Nephron progenitor cell (in vitro differentiated cells): ENCODE results near the gene TIGD7.
"Not testable (repeated sequence)": the region's sequence is repeated elsewhere in the genome, so short reads cannot be mapped to it uniquely, and the experiment has no call there.

ENCODE experiments used
- DNase-seq: peaks from one replicate; pipeline ENCODE4 v3.0.0; 2021
- H3K27ac Mint-ChIP-seq: 2 replicates; pipeline ENCODE4 v1.8.0; 2021; ENCODE audit warnings: mild to moderate bottlenecking, moderate library complexity, mixed read lengths
- H3K27me3 Mint-ChIP-seq: 2 replicates; pipeline ENCODE4 v1.8.0; 2021; ENCODE audit warnings: mild to moderate bottlenecking, low read depth, mixed read lengths; ENCODE audit not compliant: poor library complexity
- H3K36me3 Mint-ChIP-seq: 2 replicates; pipeline ENCODE4 v1.8.0; 2021; ENCODE audit warnings: low read depth, mixed read lengths
- H3K4me1 Mint-ChIP-seq: 2 replicates; pipeline ENCODE4 v1.8.0; 2021; ENCODE audit warnings: mixed read lengths
- H3K4me3 Mint-ChIP-seq: 2 replicates; pipeline ENCODE4 v1.8.0; 2021; ENCODE audit warnings: mild to moderate bottlenecking, moderate library complexity, mixed read lengths
- H3K9me3 Mint-ChIP-seq: 2 replicates; pipeline ENCODE4 v1.8.0; 2021; ENCODE audit warnings: mild to moderate bottlenecking, moderate library complexity, mixed read lengths
- CTCF ChIP-seq: fragments of 200-600 bp; sonication (generic); IDR thresholded peaks from 2 replicates; pipeline ENCODE4 v1.5.0; 2021; ENCODE audit warnings: antibody characterized with exemption

The TIGD7 gene

GRCh38 chr16:3276679-3277078 lies 28.6 kb downstream of the TIGD7 start:
- no peak for TF ChIP-seq CTCF
- H3K4me1 Mint-ChIP-seq = peaks cover 5% of the 10 kb centered on the region
- peaks cover 31% of the 10 kb centered on the region for H3K27me3 Mint-ChIP-seq
- no peak overlapping the region for H3K27ac Mint-ChIP-seq
- no peaks in the 10 kb centered on the region for H3K36me3 Mint-ChIP-seq
- DNase-seq = no peak
- H3K9me3 Mint-ChIP-seq = peaks cover 24% of the 10 kb centered on the region
- no peak overlapping the region for H3K4me3 Mint-ChIP-seq

- no peak for DNase-seq
- no peak for TF ChIP-seq CTCF
- Mint-ChIP-seq H3K4me3 (no peak overlapping the region), H3K27ac (no peak overlapping the region), H3K9me3 (peaks cover 27% of the 10 kb centered on the region), H3K36me3 (no peaks in the 10 kb centered on the region), H3K27me3 (peaks cover 31% of the 10 kb centered on the region), H3K4me1 (peaks cover 5% of the 10 kb centered on the region)
These were observed 30.3 kb downstream of the TIGD7 start for GRCh38 chr16:3274947-3275346.

DNA sequence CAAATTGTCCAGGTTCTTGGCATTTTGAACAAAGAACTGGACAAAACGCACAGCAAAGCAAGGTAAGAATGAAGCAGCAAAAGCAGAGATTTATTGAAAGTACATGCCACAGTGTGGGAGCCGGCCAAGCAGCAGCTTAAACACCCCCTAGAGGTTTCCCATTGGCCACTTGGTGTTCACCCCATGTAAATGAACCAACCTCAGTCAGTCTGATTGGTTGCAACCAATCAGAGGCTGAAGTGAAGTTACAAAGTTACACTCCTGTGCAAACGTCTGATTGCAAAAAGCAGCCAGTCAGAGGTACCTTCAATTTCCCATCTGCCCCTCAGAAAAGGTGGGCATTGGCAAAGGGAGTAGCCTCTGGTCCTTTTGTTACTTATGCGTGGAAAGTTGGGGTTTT lies 30.7 kb downstream of the TIGD7 start:
- H3K9me3 Mint-ChIP-seq = peaks cover 30% of the 10 kb centered on the region
- no peak for TF ChIP-seq CTCF
- no peak overlapping the region for H3K27ac Mint-ChIP-seq
- H3K4me1 Mint-ChIP-seq = peaks cover 5% of the 10 kb centered on the region
- H3K27me3 Mint-ChIP-seq = peaks cover 31% of the 10 kb centered on the region
- no peak for DNase-seq
- H3K36me3 Mint-ChIP-seq = no peaks in the 10 kb centered on the region
- no peak overlapping the region for H3K4me3 Mint-ChIP-seq

DNA sequence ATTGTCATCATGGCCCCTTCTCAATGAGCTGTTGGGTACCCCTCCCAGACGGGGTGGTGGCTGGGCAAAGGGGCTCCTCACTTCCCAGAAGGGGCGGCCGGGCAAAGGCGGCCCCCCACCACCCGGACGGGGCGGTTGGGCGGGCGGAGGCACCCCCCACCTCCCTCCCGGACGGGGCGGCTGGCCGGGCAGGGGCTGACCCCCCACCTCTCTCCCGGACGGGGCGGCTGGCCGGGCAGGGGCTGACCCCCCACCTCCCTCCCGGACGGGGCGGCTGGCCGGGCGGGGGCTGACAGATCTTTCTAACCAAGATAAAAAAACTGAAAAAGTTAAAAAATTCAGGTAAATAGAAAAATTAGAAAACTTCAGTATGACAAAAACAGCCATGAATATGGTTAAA lies 33.9 kb downstream of the TIGD7 start:
- H3K4me3 Mint-ChIP-seq, H3K36me3 Mint-ChIP-seq, H3K27ac Mint-ChIP-seq, H3K4me1 Mint-ChIP-seq, DNase-seq: not testable (repeated sequence)
- H3K27me3 Mint-ChIP-seq = peaks cover 21% of the 10 kb centered on the region
- H3K9me3 Mint-ChIP-seq = peaks cover 56% of the 10 kb centered on the region

DNA sequence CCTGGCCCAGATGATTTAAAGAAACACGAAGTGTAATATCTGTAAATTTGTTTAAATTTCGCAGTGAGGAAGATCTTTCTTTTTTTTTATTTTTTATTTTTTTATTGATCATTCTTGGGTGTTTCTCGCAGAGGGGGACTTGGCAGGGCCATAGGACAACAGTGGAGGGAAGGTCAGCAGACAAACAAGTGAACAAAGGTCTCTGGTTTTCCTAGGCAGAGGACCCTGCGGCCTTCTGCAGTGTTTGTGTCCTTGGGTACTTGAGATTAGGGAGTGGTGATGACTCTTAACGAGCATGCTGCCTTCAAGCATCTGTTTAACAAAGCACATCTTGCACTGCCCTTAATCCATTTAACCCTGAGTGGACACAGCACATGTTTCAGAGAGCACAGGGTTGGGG lies 34.5 kb downstream of the TIGD7 start:
- peaks cover 59% of the 10 kb centered on the region for H3K9me3 Mint-ChIP-seq
- not testable (repeated sequence) for H3K4me3 Mint-ChIP-seq, DNase-seq, H3K4me1 Mint-ChIP-seq, H3K27ac Mint-ChIP-seq, H3K36me3 Mint-ChIP-seq
- peaks cover 20% of the 10 kb centered on the region for H3K27me3 Mint-ChIP-seq

DNA sequence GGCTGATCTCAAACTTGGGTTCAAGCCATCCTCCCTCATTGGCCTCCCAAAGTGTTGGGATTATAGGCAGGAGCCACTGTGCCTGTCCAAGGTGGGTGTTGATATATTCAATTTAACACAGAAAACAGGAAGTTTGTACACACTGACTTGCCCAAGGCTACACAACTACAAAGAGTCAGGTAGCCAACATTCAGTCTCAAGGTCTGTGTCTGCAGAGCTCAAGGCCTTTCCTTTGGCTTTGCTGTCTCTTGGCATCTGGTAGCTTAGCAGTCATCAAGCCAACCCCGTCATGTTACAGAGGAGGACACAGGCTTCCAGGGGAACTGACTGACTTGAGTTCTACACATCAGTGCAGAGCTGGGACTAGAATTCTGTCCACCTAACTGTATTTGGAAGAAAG lies 36.9 kb downstream of the TIGD7 start:
- Mint-ChIP-seq H3K27ac (no peak overlapping the region), H3K4me3 (no peak overlapping the region), H3K9me3 (peaks cover 67% of the 10 kb centered on the region), H3K36me3 (no peaks in the 10 kb centered on the region), H3K27me3 (peaks cover 12% of the 10 kb centered on the region), H3K4me1 (peaks cover 5% of the 10 kb centered on the region)
- no peak for DNase-seq
- no peak for TF ChIP-seq CTCF

- no peak for DNase-seq
- no peaks in the 10 kb centered on the region for H3K36me3 Mint-ChIP-seq
- peaks cover 69% of the 10 kb centered on the region for H3K9me3 Mint-ChIP-seq
- no peak overlapping the region for H3K4me3 Mint-ChIP-seq
- TF ChIP-seq CTCF = peak; percentile 21
- H3K27me3 Mint-ChIP-seq = peaks cover 18% of the 10 kb centered on the region
- H3K27ac Mint-ChIP-seq = no peak overlapping the region
- peaks cover 5% of the 10 kb centered on the region for H3K4me1 Mint-ChIP-seq
These were observed 38.2 kb downstream of the TIGD7 start for GRCh38 chr16:3266873-3267537.
